Measurements from ENCODE around the gene GJB4.
"Not testable (repeated sequence)": the region's sequence is repeated elsewhere in the genome, so short reads cannot be mapped to it uniquely, and the experiment has no call there.

GJB4 gene

DNA sequence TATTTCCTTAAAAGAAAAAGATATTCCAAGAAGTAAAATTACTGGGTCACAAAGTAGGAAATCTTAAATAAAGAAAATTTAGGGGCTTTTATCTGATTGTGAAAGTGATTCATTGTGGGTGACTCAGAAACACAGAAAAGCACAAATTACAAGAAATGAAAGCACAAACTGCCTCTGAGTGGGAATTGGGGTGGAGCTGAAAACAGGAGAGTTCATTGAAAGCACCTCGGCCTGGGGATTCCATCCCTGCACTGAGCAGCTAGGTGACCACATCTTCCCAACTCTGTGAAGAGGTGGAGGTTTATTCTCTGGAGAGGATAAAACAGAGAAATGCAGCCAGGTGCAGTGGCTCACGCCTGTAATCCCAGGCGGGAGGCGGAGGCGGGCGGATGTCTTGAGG, 40.7 kb downstream of the GJB4 start:
- no peak for DNase-seq (ENCODE audit: low spot score)

DNA sequence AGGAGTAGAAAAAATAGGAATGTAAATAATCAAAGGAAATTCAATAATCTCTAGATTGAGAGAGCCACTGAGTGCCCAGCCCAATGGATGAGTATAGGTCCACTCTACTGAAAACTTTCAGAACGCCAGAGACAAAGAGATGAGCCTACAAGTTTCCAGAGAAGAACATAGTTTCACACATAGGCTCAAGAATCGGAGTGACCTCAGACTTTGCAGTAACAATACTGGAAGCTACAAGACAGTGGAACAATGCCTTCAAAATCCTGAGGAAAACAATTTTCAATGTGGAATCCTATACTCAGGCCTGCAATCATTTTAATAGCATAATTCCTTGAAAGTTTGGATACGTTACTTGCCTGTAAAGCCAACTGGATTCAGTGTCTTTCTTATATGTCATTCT, 44.2 kb downstream of the GJB4 start:
- no peak for DNase-seq (ENCODE audit: low spot score)

DNA sequence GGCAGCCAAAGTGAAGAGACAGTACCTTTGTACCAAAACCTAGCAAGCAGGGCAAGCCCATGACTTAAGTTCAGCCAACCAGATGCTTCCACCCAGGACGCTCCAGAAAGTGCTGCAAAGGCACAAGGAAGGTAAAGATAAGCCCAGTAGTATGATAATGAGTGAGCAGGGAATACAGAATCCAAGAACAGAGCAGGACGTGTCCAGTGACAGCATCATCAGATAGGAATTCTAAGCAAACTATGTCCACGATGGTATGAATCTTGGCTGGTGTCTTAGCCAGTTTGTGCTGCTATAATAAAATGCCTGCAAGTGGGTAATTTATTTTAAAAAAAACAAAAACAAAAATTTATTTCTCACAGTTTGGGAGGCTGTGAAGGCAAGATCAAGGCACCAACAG, 46.9 kb downstream of the GJB4 start:
- DNase-seq (ENCODE audit: low spot score): no peak

DNA sequence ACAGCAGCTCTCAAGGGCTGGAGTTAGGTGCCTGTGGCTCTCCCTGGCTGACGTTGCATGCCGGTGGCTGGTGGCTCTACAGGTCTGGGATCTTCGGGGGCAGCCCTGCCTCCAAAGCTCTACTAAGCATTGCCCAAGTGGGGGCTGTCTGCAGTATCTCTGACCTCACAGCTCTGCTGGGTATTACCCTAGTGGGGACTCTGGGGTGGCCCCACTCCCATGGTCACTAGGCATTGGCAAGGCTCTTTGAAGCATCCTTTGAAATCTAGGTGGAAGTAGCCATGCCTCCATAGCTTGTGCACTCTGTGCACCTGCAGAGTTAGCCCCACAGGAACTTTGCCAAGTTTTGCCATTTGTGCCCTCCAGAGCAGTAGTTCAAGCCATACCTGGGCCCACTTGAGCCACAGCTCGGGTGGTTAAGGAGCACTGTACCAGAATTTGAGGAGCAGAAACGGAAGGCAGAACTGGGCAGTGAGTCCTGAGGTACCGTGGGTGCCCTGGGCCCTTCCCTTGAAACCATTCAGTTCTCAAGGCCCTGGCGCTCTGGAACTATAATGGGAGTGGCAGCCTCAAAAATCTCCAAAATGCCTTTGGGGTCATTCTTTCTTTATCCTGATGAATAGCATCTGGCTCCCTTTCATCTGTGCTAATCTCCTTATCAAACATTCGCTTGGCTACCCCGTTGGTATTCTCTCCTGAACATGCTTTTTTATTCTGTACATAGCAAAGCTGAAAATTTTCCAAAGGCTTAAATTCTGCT, 48.7 kb downstream of the GJB4 start:
- DNase-seq (ENCODE audit: low spot score): no peak

DNA sequence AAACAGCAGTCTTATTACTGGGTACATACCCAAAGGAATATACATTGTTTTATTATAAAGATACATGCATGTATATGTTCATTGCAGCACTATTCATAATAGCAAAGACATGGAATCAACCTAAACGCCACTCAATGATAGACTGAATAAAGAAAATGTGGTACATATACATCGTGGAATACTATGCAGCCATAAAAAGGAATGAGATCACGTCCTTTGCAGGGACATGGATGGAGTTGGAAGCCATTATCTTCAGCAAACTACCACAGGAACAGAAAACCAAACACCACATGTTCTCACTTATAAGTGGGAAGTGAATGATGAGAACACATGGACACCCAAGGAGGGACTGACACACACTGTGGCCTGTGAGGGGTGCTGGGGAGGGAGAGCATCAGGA, 51.2 kb downstream of the GJB4 start:
- not testable (repeated sequence) for DNase-seq (ENCODE audit: low spot score)
